Smooth muscle cell (in vitro differentiated cells): ENCODE measurements around the gene CACNG4. TPM values are rescaled to one million over a fixed set of nuclear protein-coding genes. Genes with fewer than 3 reads are reported as not detected.

Experiments used
- DNase-seq: peaks from one replicate; lab custom pipeline; 2025; ENCODE audit not compliant: unreplicated experiment; lab: John Stamatoyannopoulos, UW
- H2AFZ ChIP-seq: fragments of 200-600 bp; sonication (generic); 2 replicates; pipeline ENCODE4 v1.6.0; 2016; ENCODE audit warnings: antibody characterized with exemption, low read depth, mild to moderate bottlenecking
- H3F3A ChIP-seq: fragments of 200-600 bp; sonication (generic); 2 replicates; pipeline ENCODE4 v1.6.0; 2017; ENCODE audit warnings: antibody characterized with exemption, low read depth
- H3K27ac ChIP-seq: fragments of 200-600 bp; sonication (generic); 2 replicates; pipeline ENCODE4 v1.5.1; 2016; ENCODE audit warnings: low read depth, mild to moderate bottlenecking
- H3K27me3 ChIP-seq: fragments of 200-600 bp; sonication (generic); 2 replicates; pipeline ENCODE4 v1.6.1; 2016; ENCODE audit warnings: low read depth, mild to moderate bottlenecking
- H3K36me3 ChIP-seq: fragments of 200-600 bp; sonication (generic); 2 replicates; pipeline ENCODE4 v1.5.1; 2016; ENCODE audit warnings: low read depth
- H3K4me1 ChIP-seq: fragments of 200-600 bp; sonication (generic); 2 replicates; pipeline ENCODE4 v1.5.1; 2016; ENCODE audit warnings: low read depth
- H3K4me2 ChIP-seq: fragments of 200-600 bp; sonication (generic); 2 replicates; pipeline ENCODE4 v1.6.0; 2016; ENCODE audit warnings: mild to moderate bottlenecking
- H3K4me3 ChIP-seq: fragments of 200-600 bp; sonication (generic); 2 replicates; pipeline ENCODE4 v1.5.1; 2016; ENCODE audit warnings: mild to moderate bottlenecking
- H3K79me2 ChIP-seq: fragments of 200-600 bp; sonication (generic); 2 replicates; pipeline ENCODE4 v1.6.0; 2016; ENCODE audit warnings: low read depth, mild to moderate bottlenecking
- H3K9ac ChIP-seq: fragments of 200-600 bp; sonication (generic); 2 replicates; pipeline ENCODE4 v1.6.0; 2016; ENCODE audit warnings: low read depth
- H3K9me3 ChIP-seq: fragments of 200-600 bp; sonication (generic); replicated peaks from 2 replicates; pipeline ENCODE4 v1.5.1; 2016; ENCODE audit warnings: low read depth
- H4K20me1 ChIP-seq: fragments of 200-600 bp; sonication (generic); 2 replicates; pipeline ENCODE4 v1.6.0; 2016; ENCODE audit warnings: low read depth
- WGBS: methylation state at CpG from one replicate; pipeline ENCODE4 v1.1.7; 2016; ENCODE audit warnings: low lambda C conversion rate; 5-methylcytosine and 5-hydroxymethylcytosine counted together
- polyA plus RNA-seq: library from polyadenylated mRNA; unstranded; fragments of >200 nt; fragmentation: Nextera tagmentation; extraction: Ambion mirVana; gene quantifications from 2 replicates; pipeline ENCODE4 v1.2.1, GENCODE V29; 2016
- total RNA-seq: library from RNA; depleted of rRNA; stranded (reverse); fragments of >200 nt; gene quantifications from 2 replicates; pipeline ENCODE4 v1.2.3, GENCODE V29; 2014
- TF ChIP-seq, protein P1 (sequence below): fragments of 200-600 bp; sonication (generic); IDR thresholded peaks from 2 replicates; pipeline ENCODE4 v1.5.1; 2017; ENCODE audit warnings: borderline replicate concordance, mild to moderate bottlenecking, antibody characterized with exemption; ENCODE audit not compliant: insufficient read depth, poor library complexity, severe bottlenecking

Gene CACNG4
- total and polyA plus RNA-seq, 2 experiments from 2014 or later = 1.4 to 6.5 TPM

DNA sequence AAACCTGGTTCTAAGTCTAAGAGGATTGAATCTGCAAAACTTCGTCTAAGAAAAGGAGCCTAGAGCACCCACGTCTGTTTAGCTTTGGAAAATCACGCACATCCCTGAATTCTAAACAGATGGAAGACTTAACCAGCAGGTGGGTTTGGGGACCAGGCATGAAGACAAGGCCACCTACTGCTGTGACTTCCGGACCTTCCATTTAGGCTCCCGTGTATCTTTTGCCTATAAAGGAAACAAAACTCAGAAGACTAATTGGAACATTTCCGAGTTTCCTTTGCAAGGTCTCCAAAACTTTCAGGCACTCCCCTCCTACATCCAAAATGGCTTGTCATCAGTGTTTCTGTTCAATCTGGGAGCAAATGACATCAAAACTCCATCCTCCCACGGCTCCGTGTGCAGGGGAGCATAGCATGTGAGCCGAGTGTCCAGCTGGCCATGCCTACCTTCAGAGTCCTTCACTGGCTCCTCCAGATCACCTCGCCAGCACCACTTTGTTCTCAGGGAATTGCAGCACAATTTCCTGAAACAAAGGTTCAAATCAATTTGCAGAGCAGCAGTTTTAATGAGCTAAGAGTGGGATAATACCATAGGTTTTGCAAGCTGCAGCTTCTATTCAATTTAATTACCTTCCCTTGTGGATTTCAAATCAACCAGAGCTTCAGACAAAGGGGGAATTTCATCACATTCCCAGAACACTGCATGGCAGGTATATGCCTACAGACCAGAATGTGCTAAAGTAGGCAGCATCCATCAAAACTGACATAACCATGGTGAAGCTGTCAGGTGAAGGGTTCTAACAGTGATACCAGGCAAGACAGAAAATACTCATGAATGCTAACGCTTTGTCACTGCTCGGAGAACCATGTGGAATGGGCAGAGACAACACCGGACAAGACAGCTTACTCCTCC, 103.3 kb downstream of the CACNG4 start:
- no peaks in the 10 kb centered on the region for H3K36me3 ChIP-seq
- H3F3A ChIP-seq = peaks cover 5% of the 10 kb centered on the region
- H3K79me2 ChIP-seq = no peaks in the 10 kb centered on the region
- H3K27ac ChIP-seq = no peak overlapping the region
- no peak overlapping the region for H3K4me2 ChIP-seq
- no peaks in the 10 kb centered on the region for H3K4me1 ChIP-seq
- no peaks in the 10 kb centered on the region for H4K20me1 ChIP-seq
- no peaks in the 10 kb centered on the region for H3K9me3 ChIP-seq
- TF ChIP-seq, protein P1, sequence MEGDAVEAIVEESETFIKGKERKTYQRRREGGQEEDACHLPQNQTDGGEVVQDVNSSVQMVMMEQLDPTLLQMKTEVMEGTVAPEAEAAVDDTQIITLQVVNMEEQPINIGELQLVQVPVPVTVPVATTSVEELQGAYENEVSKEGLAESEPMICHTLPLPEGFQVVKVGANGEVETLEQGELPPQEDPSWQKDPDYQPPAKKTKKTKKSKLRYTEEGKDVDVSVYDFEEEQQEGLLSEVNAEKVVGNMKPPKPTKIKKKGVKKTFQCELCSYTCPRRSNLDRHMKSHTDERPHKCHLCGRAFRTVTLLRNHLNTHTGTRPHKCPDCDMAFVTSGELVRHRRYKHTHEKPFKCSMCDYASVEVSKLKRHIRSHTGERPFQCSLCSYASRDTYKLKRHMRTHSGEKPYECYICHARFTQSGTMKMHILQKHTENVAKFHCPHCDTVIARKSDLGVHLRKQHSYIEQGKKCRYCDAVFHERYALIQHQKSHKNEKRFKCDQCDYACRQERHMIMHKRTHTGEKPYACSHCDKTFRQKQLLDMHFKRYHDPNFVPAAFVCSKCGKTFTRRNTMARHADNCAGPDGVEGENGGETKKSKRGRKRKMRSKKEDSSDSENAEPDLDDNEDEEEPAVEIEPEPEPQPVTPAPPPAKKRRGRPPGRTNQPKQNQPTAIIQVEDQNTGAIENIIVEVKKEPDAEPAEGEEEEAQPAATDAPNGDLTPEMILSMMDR = no peak
- H2AFZ ChIP-seq = no peak overlapping the region
- no peak overlapping the region for H3K4me3 ChIP-seq
- H3K27me3 ChIP-seq = no peaks in the 10 kb centered on the region
- 90% methylated on average over 13 of the region's 13 CpGs for WGBS
- no peak overlapping the region for H3K9ac ChIP-seq
- DNase-seq = no peak

DNA sequence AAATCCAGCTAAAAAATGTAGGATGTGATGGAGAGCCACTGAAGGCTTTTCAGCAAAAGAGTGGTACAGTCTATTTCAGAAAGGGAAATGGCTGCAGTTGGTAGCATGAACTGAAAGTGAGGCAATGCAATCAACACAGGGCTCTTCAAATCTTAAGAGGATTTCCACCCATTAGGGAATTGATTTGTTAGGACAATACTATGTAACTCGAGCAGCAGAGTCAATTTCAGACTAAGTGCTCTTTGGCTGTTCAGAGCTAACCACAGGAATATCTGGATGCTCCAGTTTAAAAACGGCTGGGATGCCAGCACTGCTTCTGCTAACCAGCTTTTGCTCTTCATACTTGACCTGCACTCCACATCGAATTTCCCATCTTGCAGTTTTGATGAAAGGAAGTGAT, 104.5 kb downstream of the CACNG4 start:
- Histone ChIP-seq H3K79me2 (no peaks in the 10 kb centered on the region), H3K4me3 (no peak overlapping the region), H4K20me1 (no peaks in the 10 kb centered on the region), H3K9me3 (no peaks in the 10 kb centered on the region), H3K27me3 (no peaks in the 10 kb centered on the region), H3K9ac (no peak overlapping the region), H3K27ac (no peak overlapping the region), H3K4me1 (no peaks in the 10 kb centered on the region), H3F3A (peaks cover 5% of the 10 kb centered on the region), H3K36me3 (no peaks in the 10 kb centered on the region), H2AFZ (no peak overlapping the region), H3K4me2 (no peak overlapping the region)
- DNase-seq = no peak
- TF ChIP-seq, protein P1 = no peak
- 75% methylated on average over 3 of the region's 3 CpGs for WGBS

DNA sequence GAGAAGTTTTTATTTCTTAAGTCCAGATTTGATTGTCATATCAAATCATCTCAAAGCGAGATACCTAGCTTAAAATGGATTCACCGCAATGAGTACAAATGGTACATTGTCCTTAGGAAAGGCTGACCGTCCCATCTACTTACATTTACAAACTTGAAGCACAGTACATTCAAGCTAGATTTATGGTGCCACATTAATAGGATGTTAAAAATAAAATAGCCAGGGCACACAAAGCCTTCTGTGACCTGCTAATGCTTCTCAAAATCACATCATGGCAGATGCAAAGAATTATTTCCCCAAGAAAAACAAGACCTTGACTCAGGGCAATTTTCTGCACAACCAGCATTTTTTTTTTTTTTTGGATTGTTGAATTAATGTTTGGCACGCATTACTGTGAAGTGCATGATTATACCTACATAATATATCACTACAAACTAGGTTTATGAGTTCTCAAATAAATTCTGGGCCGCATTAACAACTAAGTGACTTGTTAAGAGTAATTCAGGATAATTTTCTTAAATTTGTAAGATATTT, 105.2 kb downstream of the CACNG4 start:
- Histone ChIP-seq H3K27me3 (no peaks in the 10 kb centered on the region), H3K79me2 (no peaks in the 10 kb centered on the region), H3F3A (peaks cover 5% of the 10 kb centered on the region), H4K20me1 (no peaks in the 10 kb centered on the region), H3K27ac (no peak overlapping the region), H3K4me2 (no peak overlapping the region), H3K4me1 (no peaks in the 10 kb centered on the region), H2AFZ (no peak overlapping the region), H3K9me3 (no peaks in the 10 kb centered on the region), H3K9ac (no peak overlapping the region), H3K36me3 (no peaks in the 10 kb centered on the region), H3K4me3 (no peak overlapping the region)
- TF ChIP-seq, protein P1 = no peak
- no peak for DNase-seq
- 95% methylated on average over 5 of the region's 5 CpGs for WGBS
